ENCODE measurements around the gene CCP110.
A peak's percentile ranks its signal among the peaks of the same experiment; 100 is the strongest.

The CCP110 gene, protein sequence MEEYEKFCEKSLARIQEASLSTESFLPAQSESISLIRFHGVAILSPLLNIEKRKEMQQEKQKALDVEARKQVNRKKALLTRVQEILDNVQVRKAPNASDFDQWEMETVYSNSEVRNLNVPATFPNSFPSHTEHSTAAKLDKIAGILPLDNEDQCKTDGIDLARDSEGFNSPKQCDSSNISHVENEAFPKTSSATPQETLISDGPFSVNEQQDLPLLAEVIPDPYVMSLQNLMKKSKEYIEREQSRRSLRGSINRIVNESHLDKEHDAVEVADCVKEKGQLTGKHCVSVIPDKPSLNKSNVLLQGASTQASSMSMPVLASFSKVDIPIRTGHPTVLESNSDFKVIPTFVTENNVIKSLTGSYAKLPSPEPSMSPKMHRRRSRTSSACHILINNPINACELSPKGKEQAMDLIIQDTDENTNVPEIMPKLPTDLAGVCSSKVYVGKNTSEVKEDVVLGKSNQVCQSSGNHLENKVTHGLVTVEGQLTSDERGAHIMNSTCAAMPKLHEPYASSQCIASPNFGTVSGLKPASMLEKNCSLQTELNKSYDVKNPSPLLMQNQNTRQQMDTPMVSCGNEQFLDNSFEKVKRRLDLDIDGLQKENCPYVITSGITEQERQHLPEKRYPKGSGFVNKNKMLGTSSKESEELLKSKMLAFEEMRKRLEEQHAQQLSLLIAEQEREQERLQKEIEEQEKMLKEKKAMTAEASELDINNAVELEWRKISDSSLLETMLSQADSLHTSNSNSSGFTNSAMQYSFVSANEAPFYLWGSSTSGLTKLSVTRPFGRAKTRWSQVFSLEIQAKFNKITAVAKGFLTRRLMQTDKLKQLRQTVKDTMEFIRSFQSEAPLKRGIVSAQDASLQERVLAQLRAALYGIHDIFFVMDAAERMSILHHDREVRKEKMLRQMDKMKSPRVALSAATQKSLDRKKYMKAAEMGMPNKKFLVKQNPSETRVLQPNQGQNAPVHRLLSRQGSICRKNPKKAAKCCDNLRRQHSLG

DNA sequence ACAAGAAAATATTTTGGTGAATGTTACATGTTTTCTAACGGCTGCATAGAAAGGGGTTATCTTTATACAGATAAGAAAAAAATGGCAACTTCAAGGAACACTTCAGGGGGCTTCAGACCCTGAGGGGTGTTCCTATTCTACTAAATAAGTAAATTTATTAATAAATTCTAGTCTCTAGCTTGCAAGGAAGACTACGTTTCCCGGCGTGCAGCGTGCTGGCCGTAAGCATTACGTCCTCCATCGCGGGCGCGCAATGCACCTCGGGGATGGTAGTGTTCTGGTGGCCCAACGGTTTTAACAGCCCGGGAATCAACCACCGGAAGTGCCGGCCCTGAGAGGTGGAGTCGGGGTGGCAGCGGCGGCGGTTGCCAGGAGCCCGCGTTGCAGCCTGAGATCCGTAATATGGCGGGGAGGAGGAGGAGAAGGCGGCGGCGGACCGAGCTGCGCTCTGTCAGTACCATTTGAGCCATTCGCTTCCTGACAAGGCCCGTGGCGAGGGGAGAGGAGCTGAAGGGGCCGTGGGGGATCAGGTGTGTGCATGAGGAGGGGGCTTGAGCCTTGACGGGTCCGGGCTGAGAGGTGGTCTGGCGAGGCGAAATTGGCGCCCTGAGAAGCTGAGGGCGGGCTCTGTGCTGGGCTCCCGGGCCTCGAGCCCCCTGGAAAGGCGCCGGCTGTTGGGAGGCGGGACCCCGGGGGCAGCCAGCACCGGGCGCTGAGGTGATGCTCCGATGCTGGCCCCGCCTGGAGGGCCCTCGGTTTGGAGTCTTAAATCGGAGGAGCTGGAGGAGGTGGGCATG is at the start of gene CCP110:
TSS of gene CCP110 (plus strand) at position 384 of the 797 bp plus-strand sequence. CDS start 3,940 bp downstream, outside the sequence.
- DNase-seq (ENCODE audit: low read depth): peak; percentile 90

DNA sequence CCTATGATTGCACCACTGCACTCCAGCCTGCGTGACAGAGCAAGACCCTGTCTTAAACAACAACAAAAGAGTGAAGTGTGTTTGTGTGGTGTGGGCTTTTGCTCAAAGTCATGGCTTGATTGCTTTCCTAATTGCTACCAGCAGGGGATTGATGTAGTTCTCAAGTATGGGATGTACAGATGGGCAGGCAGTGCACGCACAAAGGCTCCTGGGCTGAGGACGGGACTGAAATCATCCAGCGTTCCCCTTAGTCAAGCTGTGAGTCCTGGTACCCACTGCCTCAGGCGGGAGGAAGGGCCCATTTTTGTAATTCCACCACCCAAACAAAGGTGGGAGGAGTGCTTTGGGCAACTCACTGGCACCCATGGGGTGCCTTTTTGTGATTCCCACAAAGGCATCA is 49.1 kb upstream of the CCP110 start:
- DNase-seq (ENCODE audit: low read depth): no peak

DNA sequence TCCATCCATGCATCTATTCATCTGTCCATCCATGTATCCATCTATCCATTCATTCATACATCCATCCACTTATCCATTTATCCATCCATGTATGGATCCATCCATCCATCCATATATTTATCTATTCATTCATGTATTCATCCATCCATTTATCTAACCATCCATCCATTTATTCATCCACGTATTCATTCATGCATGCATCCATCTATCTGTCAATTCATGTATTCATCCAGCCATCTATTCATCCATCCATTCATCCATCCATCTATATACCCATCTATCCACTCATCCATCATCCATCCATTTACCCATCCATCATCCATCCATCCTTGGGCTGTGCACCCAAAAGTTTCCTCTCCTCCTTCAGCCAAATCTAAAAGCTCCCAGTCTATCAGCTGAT is 45.2 kb upstream of the CCP110 start:
- no peak for DNase-seq (ENCODE audit: low read depth)

DNA sequence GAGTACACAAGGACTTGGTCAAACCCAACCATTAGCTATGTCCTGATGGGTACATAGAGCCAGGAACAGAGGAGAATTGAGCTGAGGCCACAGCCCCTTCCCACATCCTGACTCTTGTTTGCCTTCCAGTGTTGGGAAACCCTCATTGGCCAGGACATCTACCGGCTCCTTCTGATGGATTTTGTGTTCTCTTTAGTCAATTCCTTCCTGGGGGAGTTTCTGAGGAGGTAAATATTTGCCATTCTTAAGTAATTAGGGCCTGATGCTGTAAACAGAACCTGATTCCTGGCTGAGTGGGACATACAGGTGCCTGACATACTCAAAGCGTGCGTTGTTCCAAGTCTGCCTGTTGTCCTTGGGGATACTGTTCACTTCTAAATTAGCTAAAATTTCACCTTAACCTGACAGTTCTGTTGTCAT is 44.4 kb upstream of the CCP110 start:
- DNase-seq (ENCODE audit: low read depth): no peak

DNA sequence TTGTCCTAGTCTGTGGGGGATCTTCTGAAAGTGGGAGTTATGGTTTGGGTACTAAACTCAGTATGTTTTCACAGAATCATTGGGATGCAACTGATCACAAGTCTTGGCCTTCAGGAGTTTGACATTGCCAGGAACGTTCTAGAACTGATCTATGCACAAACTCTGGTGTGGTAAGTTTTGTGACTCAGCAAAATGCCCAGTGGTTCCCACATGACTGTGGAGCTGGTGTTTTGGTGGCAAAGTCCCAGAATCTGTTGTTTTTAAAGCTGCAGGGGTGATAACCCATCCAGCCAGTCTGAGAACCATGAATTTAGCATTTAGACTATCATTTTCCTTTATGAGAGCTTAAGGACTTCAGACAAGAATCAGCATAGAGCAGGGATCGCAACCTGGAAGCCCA is 42.4 kb upstream of the CCP110 start:
- no peak for DNase-seq (ENCODE audit: low read depth)

DNA sequence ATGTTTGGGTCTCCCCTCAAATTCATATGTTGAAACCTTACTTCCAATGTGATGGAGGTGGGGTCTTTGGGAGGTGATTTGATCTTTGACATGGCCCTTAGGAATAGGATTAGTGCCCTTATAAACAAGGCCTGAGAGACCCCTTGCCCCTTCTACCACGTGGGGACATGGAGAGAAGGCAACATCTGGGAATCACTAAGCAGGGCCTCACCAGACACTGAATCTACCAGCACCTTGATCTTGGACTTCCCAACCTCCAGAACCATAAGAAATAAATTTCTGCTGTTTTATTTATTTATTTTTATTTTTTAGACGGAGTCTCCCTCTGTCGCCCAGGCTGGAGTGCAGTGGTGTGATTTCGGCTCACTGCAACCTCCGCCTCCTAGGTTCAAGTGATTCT is 42.0 kb upstream of the CCP110 start:
- DNase-seq (ENCODE audit: low read depth): no peak

DNA sequence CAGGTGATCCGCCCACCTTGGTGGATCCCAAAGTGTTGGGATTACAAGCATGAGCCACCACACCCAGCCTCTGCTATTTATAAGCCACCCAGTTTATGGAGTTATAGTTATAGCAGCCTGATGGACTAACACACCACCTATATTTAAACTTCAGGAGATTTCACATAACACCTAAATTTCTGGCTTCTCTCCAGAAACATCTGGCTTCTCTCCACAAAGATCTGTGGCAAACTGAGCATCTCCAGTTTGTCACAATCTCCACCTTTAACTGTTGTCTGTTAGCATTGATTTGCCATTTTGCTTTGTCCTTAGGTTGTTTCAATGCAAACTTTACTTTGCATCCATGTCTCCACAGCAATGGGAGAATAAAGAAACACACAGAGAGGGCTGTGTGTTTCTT is 41.5 kb upstream of the CCP110 start:
- DNase-seq (ENCODE audit: low read depth): no peak

DNA sequence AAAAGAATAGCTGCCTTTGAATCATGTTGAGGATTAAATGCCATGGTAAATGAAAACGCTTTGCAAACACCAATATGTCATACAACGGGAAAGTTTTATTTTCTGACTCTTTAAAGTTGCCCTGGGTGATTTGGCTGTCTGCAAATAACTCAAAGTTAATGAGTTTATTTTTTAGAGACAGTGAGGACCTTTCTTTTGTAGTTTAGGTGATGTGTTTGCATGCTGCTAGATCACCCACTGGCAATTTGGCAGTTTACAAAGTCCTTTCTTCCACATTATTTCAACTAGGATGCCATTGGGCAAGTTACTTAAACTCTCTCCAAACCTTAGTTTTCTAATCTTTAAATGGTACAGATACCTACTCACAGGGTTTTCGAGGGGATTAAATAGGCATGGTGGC is 39.6 kb upstream of the CCP110 start:
- DNase-seq (ENCODE audit: low read depth): no peak

DNA sequence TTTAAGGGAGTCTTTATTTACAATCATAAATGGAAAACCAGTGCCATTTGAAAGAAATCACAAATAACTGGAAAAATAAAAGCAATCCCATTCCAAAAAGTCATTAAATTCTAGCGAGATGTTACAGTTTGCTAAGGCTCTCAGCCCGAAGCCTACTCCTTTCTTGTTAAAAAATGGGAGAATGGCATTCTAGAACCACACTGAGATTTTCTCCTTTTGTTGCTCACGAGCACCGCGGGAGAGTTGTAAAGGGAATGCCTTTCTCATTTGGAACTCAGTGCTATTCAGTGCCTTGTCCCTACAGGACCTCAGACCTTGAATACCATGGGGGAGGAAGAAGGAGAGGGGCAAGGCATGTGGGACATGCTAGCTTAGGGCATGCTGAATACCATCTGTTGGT is 38.1 kb upstream of the CCP110 start:
- no peak for DNase-seq (ENCODE audit: low read depth)

DNA sequence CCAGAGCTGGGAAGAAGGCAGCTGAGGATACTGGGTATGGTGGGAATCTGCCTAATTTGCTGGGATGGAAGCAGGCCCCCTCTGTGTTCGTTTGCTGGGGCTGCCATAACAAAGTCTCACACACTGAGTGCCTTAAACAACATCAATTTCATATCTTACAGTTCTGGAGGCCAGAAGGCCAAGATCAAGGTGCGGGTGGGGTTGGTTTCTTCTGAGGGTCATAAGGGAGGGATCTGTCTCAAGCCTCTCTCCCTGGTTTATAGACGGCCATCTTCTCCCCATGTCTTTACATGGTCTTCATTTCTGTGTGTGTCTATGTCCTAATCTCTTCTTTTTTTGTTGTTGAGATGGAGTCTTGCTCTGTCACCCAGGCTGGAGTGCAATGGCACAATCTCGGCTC is 37.7 kb upstream of the CCP110 start:
- no peak for DNase-seq (ENCODE audit: low read depth)

DNA sequence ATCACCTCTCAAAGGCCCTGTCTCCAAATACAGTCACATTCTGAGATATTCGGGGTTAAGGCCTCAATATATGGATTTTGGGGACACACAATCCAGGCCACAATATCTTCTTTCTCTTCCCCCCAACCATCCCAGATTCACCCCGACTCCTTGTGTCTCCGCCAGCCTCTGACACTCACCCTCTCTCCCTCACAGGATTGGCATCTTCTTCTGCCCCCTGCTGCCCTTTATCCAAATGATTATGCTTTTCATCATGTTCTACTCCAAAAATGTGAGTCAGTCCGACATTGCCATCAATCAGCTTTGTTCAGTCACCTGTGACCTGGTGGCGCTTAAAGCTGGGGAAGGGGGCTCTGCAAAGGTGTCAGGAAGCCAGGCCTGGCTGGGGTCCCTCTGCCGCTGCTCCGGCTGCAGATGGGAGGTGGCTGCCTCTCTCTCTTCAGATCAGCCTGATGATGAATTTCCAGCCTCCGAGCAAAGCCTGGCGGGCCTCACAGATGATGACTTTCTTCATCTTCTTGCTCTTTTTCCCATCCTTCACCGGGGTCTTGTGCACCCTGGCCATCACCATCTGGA is 36.9 kb upstream of the CCP110 start:
- DNase-seq (ENCODE audit: low read depth): no peak

DNA sequence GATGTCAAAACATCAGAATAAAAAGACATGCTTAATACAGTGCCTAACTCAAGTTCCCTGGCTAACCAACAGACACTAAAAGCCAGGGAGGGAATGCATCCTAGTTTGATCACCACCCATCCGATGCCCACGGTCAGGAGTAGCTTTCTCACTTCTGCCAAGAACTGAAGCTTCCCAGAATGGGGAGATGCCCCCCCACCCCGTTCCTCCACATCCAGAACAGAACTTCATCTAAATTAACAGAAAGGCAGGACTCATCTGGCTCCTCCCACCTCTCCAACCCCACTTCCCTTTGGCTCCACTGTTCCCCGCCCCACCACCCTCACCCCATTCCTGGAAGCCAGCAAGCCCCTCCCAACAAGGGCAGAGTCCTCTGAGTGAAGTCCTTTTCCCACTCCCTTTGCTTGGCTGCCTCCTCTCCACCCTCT is 35.5 kb upstream of the CCP110 start:
- DNase-seq (ENCODE audit: low read depth): no peak

DNA sequence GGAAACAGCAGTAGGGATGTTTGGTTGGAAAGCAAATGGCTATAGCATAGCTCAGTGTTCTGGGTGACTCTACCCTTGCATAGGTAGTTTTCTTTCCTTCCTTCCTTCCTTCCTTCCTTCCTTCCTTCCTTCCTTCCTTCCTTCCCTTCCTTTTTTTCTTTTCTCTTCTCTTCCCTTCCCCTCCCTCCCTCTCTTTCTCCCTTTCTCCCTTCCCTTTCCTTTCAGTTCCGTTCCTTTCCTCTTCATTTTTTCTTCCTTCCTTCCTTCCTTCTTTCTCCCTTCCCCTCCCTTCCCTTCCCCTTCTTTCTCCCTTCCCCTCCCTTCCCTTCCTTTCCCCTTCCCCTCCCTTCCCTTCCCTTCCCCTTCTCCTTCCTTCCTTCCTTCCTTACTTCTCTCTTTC is 33.1 kb upstream of the CCP110 start:
- no peak for DNase-seq (ENCODE audit: low read depth)

DNA sequence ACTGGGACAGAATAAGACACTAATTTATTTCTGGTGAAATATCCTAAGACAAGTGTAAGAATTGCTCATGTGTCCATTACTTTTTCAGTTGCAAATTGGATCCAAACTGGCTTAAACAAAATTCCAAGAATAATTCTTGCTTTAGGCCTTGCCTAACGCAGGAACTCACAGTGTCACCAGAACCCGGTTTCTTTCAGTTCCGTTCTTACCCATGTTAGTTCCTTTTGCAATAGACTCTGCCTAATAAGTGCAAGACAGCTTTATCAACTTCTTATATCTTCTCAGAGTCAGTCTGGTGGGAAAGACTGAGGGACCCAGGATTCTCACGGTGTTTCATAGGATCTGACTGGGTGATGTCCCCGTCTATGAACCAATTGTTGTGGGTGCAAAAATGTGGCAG is 26.6 kb upstream of the CCP110 start:
- DNase-seq (ENCODE audit: low read depth): no peak

DNA sequence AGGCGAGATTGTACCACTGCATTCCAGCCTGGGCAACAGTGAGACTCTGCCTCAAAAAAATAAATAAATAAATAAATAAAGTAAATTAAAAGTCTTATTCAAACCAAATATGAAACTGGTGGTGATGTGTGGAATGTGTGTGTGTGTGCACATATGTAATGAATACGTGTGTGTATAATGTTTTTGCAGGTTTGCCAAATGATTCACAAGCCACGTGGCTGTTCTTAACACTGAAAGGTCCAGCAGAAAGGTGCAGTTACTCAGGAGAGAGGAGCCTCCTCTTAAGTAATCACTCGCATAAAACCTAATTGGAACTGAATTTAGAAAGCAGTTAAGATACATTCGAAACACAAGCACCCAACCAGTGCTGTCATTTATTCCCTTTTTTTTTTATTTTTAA is 24.7 kb upstream of the CCP110 start:
- DNase-seq (ENCODE audit: low read depth): no peak

DNA sequence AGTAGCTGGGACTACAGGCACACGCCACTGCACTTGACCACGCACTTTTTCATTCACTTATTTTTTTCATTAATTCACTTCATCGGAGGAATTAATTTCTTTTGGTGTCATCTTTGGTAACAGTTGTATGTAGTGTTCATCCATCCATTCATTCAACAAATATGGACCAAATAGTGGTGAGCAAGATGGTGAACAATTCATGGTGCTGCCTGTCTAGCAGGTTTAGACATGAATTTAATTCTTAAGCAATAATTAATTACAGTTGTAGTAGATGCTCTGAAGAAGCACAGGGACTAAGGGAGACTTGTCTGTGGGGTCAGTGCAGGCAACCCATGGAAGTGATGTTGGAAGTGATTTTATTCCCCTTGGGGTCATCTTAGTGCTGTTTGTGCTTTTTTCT is 24.3 kb upstream of the CCP110 start:
- no peak for DNase-seq (ENCODE audit: low read depth)

DNA sequence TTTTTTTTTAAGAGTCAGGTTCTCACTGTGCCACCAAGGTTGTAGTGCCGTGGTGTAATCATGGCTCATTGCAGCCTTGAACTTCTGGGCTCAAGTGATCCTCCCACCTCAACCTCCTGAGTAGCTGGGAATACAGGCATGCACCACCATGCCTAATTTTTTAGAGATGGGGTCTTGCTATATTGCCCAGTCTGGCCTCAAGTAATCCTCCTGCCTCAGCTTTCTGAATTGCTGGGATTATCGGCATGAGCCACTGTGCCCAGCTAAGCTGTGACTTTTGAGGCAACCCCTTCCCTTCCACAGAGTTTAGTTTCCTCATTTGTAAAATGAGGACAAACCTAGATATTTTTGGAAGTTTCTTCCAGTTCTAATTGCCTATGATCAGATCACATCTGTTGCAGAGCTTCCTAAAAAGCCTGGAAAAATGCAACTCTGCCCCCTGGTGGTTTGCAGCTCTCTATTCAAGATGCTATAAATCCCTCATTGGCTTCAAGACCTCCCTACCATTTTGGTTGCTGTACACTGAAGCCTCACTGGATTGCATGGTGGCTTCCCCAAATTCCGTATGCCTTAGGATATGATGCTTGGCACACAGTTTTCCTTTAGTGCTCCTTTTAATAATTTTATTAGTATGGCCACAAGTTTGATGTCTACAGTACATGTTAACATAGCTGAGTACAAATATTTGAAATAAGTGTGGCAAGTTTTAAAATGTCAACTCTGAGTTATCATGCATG is 21.2 kb upstream of the CCP110 start:
- peak; percentile 25 for DNase-seq (ENCODE audit: low read depth)

DNA sequence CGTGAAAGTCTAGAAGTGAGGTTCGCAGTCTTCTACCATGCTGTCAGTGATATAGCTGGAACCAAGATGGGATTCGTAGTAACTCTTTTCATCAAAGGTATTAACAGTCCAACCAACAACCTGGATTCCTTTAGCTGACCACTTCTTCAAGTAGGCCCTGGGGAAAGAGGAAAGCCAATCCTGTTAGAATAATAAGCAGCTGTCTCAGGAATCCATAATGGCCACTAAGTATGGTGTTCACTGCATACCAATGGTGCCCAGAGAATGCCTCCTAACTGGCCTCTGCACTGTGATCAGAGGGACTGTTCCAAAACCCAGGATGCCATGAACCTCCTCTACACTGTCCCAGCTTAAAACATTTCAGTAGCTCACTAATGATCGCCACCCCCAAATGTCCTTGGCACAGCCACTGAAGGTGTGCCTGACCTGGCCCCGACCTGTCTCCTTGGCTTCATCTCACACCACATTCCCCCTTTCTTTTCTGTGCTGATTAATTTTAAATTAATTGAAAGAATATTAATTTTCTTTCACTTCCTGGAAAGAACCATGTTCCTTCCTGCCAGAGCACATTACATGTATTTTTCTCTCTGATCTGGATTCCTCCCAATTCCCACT is 20.2 kb upstream of the CCP110 start:
- no peak for DNase-seq (ENCODE audit: low read depth)

DNA sequence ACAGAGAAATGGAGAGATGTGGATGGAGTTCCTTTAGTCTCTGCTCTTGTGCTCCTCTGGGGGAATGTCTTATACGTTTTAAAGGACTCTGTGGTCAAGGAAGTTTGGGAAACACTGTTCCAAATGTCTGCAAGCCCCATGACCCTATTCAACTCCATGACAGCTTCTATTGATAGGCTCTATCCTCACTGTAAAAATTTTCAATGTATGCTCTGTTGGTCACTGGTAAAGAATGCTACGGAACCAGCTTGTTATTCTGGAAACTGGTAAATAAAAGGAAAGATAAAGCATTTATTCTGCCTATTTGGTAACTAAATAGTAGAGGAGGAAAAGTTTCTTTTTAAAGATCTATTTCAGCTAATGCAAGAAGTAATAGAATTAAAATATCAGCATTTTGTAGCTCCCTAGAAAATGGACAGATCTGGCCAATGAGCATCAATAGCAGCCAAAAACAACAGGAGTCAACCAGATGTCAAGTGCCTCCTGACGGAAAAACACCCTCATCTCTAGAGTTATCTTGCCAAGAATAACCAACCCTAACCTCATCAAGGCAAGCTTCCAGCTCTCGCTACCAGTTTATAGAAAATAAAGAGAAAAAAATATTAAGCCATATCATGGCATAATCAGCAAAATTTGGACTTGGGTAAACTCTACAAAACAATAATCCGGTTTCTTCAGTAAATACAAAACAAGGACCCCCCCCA is 18.0 kb upstream of the CCP110 start:
- DNase-seq (ENCODE audit: low read depth): no peak

DNA sequence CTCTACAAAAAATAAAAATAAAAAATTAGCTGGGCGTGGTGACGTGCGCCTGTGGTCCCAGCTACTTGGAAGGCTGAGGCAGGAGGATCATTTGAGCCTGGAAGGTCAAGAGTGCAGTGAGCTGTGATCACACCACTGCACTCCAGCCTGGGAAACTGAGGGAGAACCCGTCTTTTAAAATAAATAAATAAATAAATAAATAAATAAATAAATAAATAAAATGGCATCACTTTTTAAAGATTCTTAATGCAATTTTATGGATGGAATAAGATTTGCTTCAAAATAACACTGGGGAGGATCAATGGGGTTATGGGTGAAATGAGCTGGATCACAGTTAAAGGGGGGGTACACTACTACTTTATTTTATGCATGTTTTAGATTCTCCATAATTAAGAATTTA is 16.8 kb upstream of the CCP110 start:
- no peak for DNase-seq (ENCODE audit: low read depth)
